Esophagus muscularis mucosa (tissue), 4 donors: ENCODE results near the gene PLOD1.

Experiments
- EP300 ChIP-seq: sonication (generic); formaldehyde crosslinking; IDR thresholded peaks from one replicate; pipeline ENCODE4 v1.6.1; 2017; ENCODE audit warnings: antibody characterized with exemption
- POLR2A ChIP-seq: fragments of 450-650 bp; IDR thresholded peaks from one replicate; pipeline ENCODE4 v1.6.1; 2017; ENCODE audit warnings: antibody characterized with exemption, moderate library complexity, mild to moderate bottlenecking, low read depth
- POLR2AphosphoS5 ChIP-seq, 2 donors: sonication (generic); formaldehyde crosslinking; IDR thresholded peaks; one replicate each; pipeline ENCODE4 v1.6.1; 2017; ENCODE audit warnings: antibody characterized with exemption in 2 of 2
- TF ChIP-seq, protein P1 (sequence below), 3 experiments: fragments of 200-600 bp in 2 of 3; fragments of 450-650 bp in 1 of 3; sonication (generic) in 2 of 3; IDR thresholded peaks; one replicate each; pipeline ENCODE4 v1.5.1; 2017 to 2019; ENCODE audit warnings: antibody characterized with exemption in 3 of 3, mild to moderate bottlenecking in 2 of 3, moderate library complexity in 1 of 3

DNA sequence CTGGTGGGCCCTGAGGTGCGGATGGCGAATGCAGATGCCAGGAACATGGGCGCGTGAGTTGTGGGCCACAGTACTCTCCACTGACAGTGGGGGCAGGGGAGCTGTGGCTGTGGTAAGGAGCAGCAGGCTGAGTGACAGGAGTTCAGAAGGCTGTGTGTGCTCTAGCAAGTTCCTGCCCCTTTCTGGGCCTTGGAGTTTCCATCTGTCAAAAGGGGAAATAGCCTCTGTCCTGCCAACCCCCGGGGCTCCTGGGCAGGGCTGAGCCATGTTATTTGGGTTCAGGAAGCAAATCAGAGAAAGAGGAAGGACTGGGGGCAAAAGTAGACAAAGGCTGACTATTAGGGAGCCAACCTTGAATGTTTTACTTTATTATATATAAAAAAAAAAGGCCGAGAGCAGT is 26.2 kb downstream of the PLOD1 start:
- no peak for TF ChIP-seq POLR2AphosphoS5 (IDR thresholded peaks at IDR 0.05)
- no peak for TF ChIP-seq POLR2A
- TF ChIP-seq, protein P1, sequence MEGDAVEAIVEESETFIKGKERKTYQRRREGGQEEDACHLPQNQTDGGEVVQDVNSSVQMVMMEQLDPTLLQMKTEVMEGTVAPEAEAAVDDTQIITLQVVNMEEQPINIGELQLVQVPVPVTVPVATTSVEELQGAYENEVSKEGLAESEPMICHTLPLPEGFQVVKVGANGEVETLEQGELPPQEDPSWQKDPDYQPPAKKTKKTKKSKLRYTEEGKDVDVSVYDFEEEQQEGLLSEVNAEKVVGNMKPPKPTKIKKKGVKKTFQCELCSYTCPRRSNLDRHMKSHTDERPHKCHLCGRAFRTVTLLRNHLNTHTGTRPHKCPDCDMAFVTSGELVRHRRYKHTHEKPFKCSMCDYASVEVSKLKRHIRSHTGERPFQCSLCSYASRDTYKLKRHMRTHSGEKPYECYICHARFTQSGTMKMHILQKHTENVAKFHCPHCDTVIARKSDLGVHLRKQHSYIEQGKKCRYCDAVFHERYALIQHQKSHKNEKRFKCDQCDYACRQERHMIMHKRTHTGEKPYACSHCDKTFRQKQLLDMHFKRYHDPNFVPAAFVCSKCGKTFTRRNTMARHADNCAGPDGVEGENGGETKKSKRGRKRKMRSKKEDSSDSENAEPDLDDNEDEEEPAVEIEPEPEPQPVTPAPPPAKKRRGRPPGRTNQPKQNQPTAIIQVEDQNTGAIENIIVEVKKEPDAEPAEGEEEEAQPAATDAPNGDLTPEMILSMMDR (IDR thresholded peaks at IDR 0.05) = no peak
- TF ChIP-seq EP300 = no peak
